HG02981 (cell line): ENCODE results near the gene CIB4.

Experiments used
- ATAC-seq: cut with Tn5 transposase; IDR thresholded peaks from one replicate; pipeline ENCODE4 v1.9.1; 2021; ENCODE audit warnings: mild to moderate bottlenecking, moderate library complexity; ENCODE audit not compliant: unreplicated experiment

Gene CIB4

GRCh38 chr2:26609205-26609631 lies 31.9 kb downstream of the CIB4 start:
- ATAC-seq = no peak

GRCh38 chr2:26608557-26608956 lies 32.6 kb downstream of the CIB4 start:
- ATAC-seq = no peak

GRCh38 chr2:26607698-26608097 lies 33.5 kb downstream of the CIB4 start:
- ATAC-seq = no peak

- ATAC-seq = no peak
Measured at GRCh38 chr2:26606847-26607190, 34.3 kb downstream of the CIB4 start.

GRCh38 chr2:26605999-26606846 lies 34.9 kb downstream of the CIB4 start:
- no peak for ATAC-seq

- no peak for ATAC-seq
Measured at GRCh38 chr2:26605195-26605998, 35.8 kb downstream of the CIB4 start.

GRCh38 chr2:26602575-26602974 lies 38.6 kb downstream of the CIB4 start:
- ATAC-seq = no peak

GRCh38 chr2:26599387-26599786 lies 41.8 kb downstream of the CIB4 start:
- ATAC-seq = no peak

GRCh38 chr2:26598996-26599373 lies 42.2 kb downstream of the CIB4 start:
- ATAC-seq = no peak

- no peak for ATAC-seq
Measured at GRCh38 chr2:26598336-26598995, 42.7 kb downstream of the CIB4 start.

GRCh38 chr2:26597197-26597596 lies 44.0 kb downstream of the CIB4 start:
- ATAC-seq = no peak

- no peak for ATAC-seq
Measured at GRCh38 chr2:26595146-26595545, 46.0 kb downstream of the CIB4 start.

- no peak for ATAC-seq
Measured at GRCh38 chr2:26591619-26592505, 49.3 kb downstream of the CIB4 start.

GRCh38 chr2:26590980-26591618 lies 50.1 kb downstream of the CIB4 start:
- no peak for ATAC-seq

GRCh38 chr2:26590508-26590907 lies 50.7 kb downstream of the CIB4 start:
- ATAC-seq = no peak

GRCh38 chr2:26588576-26588975 lies 52.6 kb downstream of the CIB4 start:
- ATAC-seq = no peak

- no peak for ATAC-seq
Measured at GRCh38 chr2:26587994-26588393, 53.2 kb downstream of the CIB4 start.

GRCh38 chr2:26585966-26586365 lies 55.2 kb downstream of the CIB4 start:
- ATAC-seq = no peak

GRCh38 chr2:26585100-26585499 lies 56.1 kb downstream of the CIB4 start:
- no peak for ATAC-seq

- no peak for ATAC-seq
Measured at GRCh38 chr2:26584656-26585055, 56.5 kb downstream of the CIB4 start.
